Medulla oblongata (tissue), 1 donor: ENCODE results near the gene SLC14A1.

Source experiments
- DNase-seq: peaks from one replicate; pipeline ENCODE4 v3.0.0-alpha.2; 2015; ENCODE audit errors: extremely low spot score

Gene SLC14A1

DNA sequence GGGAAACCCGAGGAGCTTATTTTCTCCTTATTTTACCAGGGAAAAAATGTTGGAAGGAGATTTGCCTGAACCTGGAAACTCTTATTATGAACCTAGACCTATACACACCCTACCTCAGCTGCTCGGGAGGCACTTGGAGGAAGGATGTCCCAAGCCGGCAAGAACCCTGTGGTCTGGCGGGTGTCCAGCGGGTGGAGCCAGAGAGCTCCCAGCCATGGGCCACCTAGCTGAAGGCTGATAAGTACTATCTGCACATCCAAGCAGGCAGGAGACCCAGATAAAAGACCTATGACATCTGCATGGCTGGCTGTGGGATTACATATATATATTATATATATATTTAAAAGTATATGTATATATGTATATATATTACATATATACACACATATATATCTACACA, 1.1 kb upstream of the SLC14A1 start:
- peak; percentile 65 for DNase-seq

DNA sequence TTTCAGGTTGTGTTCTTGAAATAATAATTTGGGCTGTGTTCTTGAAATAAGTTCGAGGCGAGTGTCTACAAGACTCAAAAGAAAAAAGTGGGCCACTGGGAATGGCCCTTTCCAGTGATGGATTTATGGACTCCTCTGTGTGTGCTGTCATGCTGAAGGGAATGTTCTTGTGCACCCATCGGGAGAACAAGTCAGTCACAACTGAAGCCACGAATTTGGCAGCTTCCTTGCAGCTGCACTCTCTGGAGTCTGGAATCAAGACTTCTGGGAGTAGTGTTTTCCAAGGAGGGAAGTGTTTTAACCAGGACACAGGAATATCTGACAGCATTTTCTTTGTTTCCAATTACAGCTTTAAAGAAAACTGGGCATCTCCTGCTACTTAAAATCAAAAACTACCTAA, 620 bp downstream of the SLC14A1 start:
- DNase-seq: peak; percentile 27

DNA sequence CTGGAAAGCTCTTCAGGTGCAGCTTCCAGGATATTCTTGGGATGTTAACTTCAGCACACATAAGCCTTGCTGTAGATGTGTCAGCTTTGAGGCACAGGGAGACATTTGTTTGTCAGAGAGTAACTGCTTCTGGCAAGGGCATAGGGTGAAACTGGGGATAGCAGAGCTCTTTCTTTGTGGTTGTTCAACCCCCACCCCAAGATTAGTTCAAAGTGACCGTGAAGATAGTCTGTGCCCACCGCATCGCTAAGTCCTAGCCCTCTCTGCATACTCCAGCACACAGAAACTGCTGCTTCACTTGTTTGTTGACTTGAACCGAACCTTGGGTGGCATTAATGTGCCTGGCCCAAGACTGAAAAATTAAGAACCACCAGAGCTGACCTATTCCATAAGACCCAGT, 1.4 kb downstream of the SLC14A1 start:
- no peak for DNase-seq

DNA sequence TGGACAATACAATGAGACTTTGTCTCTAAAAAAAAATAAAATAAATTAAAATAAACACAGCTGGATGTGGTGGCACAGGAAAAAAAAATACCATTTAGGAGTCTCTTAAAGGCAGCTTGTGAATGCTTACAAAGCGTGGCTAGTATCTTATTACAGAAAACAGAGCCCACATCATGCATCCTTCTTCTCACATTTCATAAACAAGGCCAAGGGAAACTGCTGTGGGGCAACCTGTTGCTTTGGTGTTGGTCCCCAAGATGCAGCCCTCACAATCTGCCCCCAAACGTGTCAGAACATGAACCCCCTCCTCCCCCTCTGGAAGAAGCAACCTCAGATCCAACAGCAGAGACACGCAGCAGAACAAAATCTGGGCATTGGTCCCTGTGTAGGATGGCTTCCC, 2.6 kb downstream of the SLC14A1 start:
- DNase-seq: no peak

DNA sequence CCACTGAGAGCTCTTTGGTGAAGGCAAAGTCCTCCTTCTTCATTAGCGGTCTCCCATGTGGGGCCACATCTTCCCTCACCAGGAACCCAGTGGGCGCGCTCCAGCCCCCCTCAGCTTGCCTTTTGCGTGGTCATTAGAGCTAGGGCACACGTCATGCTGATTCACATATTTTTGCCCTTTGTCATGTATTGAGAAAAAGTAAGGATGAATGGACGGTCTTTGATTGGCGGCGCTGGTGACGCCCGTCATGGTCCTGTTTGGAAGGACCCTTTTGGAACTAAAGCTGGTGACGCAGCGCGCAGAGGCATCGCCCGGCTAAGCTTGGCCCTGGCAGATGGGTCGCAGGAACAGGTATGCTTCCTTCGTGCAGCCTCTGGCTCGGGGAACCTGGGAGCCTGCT, 3.1 kb downstream of the SLC14A1 start:
- DNase-seq: no peak

DNA sequence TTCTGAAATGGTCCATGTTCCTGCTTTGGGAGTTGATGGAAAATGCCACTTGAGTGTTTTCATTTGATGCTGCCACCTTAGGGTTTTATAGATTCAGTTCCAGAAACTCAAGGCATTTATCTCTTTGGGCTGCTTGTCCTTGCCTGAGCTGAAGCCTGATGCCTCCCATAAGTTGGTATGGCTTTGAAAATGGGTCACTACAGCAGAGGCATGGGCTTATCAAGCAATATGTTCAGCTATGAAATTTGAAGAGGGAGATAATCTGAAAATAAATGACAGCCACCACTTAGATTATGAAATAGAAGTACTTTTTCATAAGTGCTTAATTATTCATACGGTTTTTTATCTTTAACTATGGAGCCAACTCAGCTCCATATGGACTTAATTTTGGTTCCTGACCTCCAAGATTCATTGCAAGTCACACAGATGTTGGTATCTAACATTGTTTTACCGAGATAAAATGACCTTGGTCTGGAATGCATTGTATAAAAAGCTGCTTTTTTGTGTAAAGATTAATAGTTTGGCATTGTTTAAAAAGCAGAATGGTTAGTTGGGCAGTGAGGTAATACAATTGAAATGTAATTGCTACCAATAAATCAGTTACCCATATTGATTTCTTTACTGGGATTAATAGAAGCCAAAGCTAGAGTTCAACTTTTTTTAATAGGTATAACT, 4.5 kb downstream of the SLC14A1 start:
- DNase-seq: no peak

DNA sequence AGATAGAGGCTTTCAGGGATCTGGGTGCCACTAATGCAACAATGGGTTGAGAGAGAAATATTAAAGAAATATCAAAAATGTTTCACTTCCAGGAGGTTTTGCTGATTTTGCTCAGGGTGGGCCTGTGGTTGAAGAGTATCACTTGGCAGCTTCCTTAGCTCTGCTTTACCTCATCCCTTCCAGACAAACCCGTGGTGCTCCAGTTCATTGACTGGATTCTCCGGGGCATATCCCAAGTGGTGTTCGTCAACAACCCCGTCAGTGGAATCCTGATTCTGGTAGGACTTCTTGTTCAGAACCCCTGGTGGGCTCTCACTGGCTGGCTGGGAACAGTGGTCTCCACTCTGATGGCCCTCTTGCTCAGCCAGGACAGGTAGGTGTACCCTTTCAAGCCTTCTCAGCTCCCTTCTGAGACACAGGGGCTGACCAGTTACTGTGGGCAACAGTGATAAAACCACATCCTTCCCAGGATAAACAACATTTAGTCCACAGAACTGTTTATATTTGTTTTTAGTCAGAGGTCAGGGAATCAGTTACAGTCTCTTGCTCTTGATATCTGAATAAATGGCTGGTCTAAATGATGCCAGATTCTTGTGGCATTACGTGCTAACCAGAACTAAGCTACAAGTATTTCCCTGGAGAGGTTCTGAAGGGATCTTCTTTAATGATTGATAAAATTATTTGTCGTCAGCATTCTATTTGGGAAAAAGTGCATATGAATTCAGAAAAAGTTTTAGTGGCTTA, 7.0 kb downstream of the SLC14A1 start:
- DNase-seq: no peak

DNA sequence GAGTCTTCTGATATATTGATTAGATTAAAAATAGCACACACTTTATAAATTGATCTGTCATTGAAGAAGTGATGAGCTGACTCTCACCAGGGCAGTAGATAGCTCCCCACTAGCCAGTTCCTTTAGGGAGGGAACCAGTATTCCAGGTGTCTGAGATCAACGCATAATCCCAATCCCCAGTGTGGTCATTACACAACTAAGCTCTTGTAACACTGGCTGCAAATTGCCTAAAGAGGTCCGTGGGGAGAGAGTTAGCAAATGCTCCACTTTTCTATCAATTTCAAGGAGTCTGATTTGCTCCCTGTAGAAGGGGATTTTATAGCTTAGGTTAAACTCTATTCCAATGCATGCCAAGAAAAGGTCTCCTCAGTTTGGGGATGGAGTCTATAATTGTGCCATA, 7.7 kb downstream of the SLC14A1 start:
- DNase-seq: no peak

DNA sequence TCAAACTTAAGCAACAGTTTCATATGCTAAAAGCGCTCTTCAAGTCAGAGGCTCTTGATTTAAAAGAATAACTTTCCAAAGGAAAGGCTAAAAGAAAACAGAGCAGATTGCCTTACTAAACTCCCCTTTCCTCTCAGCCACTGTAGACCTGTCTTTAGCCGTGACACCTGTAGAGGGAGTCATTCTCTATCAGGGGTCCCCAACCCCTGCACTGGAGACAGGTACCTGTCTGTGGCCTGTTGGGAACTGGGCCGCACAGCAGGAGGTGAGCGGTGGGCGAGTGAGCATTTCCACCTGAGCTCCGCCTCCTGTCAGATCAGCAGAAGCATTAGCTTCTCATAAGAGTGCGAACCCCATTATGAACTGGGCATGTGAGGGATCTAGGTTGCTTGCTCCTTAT, 9.6 kb downstream of the SLC14A1 start:
- DNase-seq: no peak

DNA sequence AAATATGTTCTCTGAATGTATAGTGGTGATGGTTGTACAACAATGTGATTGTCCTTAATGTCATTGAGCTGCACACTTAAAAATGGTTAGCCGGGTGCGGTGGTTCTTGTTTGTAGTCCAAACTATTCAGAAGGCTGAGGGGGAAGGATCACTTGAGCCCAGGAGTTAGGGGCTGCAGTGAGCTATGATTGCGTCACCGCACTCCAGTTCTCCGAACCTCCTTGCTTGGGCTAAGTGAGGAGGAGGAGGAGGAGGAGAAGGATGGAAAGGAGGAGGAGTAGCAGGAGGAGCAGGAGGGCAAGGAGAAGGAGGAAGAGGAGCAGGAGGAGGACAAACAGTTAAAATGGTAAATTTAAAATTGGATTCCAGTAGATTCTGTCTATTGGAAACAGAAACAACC, 10.5 kb downstream of the SLC14A1 start:
- DNase-seq: no peak

DNA sequence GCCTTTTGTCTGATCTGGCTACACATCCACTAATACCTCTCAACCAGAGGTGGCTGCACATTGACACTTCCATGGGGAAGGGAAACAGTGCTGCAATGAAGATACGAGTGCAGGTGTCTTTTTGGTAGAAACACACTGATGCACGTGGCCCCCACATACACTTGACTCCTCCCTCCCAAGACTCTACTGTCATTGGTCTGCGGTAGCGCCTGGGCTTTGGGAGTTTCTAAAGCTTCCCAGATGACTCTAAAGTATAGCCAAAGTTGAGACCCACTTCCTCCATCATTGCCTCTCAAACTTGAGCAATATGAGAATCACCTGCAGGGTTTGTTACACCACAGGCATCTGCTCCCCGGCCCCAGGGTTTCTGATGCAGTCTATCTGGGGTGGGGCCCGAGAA, 11.0 kb downstream of the SLC14A1 start:
- no peak for DNase-seq

DNA sequence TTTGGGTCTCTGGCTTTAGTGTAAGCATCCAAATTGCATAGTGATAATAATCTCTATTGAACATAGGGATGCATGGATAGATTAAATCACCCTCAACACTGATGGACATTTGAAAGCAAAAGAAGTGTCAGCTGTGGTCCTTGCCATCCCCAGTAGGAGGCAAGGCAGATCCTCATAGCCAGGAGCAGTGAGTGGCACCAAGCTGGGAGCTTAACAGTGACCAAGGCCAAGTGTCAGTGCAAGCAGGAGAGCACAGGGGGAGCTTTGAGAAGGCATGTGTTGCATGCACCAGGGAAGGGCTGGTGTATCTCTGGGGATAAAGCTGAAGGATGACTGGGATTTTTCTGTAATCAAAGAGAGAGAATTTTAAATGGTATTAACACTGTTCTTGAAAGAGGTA, 14.7 kb downstream of the SLC14A1 start:
- DNase-seq: no peak

DNA sequence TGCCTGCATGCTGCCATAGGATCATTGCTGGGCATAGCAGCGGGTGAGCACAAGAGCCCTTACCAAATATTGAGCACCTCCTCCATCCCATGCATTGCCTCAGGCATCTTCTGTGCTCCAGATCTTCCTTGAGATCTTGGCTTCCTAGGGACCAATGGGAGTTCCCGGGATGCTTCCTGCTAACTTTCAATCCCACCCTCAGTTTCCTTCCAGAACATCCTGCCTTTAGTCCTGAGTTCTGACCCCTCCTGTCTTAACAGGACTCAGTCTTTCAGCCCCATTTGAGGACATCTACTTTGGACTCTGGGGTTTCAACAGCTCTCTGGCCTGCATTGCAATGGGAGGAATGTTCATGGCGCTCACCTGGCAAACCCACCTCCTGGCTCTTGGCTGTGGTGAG, 15.3 kb downstream of the SLC14A1 start:
- DNase-seq: no peak

DNA sequence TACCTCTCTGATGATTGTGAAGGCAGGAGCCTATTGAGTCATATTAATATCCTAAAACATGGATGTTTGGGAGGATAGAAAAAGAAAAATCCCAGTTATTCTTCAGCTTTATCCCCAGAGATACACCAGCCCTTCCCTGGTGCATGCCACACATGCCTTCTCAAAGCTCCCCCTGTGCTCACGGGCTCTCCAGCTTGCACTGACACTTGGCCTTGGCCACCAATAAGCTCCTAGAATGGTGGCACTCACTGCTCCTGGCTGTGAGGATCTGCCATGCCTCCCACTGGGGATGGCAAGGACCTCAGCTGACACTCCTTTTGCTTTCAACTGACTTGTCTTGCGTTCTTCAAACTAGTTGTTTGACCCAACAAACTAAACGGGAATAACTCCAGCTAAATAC, 15.9 kb downstream of the SLC14A1 start:
- no peak for DNase-seq

DNA sequence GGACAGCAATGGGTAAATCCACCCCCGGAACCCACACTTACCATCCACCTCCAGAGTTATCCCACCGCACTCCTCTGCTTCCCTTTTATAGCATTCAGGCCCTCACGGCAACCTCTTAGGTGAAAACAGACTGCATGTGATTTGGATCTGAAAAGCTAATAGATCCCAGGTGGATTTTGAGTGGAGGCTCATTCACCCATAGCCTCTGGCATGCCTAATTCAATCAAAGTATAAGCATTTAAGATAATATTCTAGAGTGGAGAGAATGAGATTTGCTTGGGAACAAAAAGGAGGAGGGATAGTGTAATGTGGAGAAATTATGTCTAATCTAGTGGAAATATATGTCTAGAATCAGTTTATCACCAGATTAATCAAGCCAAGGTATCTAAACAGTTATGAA, 17.1 kb downstream of the SLC14A1 start:
- no peak for DNase-seq

DNA sequence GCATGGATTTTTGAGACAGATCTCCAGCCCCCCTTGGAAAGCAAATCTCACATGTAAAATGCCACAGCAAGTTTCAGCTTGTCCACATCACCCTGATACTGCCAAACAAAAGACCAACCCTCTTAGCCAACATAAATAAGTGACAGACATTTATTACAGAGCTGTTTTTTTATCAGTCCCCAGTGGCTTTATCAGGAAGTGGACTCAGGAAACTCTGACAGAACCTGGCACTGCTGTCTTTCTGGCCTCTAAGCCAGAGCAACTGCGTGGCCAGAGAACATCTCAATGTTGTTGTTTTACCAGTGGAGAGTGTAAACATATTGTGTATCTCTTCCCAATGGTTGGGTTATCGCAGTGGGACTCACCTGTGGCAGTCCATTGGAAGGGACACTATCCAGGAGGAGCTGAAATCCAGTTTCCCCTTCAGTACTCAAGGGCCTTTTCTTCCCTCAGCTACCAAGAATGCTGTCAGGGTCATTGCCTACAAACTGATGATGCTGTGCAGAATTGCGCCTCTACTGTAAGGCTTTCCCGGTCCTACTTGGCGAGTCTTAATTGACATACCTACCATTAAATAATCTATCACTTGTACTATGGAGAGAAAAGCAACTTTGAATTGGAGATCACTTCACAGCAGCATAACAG, 22.0 kb downstream of the SLC14A1 start:
- DNase-seq: no peak

DNA sequence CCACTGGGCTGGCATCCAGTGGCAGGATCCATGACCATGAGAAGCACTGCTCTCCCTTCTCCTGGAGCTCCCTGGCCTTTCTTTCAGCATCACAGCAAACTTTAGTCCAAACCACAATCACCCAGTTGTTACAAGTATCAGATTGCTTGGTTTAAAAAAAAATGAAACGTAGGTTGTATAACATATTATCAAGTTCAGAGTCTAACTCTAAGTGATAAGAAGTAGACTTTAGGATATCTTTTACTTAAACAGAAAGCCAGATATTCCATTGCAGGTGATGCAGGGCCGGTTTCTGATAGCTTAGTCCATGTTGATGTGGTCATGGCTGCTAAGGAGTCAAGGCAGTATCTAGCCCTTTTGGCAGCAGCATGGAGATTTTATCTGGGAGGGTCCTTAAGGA, 24.5 kb downstream of the SLC14A1 start:
- no peak for DNase-seq

DNA sequence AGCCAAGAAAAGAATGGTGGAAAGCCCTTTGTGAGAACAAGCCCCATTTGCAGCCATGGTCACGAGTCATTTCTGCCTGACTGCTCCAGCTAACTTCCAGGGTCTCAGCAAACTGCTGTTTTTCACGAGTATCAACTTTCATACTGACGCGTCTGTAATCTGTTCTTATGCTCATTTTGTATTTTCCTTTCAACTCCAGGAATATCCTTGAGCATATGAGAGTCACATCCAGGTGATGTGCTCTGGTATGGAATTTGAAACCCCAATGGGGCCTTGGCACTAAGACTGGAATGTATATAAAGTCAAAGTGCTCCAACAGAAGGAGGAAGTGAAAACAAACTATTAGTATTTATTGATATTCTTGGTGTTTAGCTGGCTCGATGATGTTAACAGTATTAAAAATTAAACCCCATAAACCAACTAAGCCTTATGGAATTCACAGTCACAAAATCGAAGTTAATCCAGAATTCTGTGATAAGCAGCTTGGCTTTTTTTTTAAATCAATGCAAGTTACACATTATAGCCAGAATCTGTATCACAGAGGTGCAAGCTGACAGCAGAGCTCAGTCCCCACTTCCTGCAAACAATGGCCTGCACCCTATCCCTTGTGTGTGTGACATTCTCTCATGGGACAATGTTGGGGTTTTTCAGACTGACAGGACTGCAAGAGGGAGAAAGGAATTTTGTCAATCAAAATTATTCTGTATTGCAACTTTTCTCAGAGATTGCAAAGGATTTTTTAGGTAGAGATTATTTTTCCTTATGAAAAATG, 26.1 kb downstream of the SLC14A1 start:
- DNase-seq: no peak

DNA sequence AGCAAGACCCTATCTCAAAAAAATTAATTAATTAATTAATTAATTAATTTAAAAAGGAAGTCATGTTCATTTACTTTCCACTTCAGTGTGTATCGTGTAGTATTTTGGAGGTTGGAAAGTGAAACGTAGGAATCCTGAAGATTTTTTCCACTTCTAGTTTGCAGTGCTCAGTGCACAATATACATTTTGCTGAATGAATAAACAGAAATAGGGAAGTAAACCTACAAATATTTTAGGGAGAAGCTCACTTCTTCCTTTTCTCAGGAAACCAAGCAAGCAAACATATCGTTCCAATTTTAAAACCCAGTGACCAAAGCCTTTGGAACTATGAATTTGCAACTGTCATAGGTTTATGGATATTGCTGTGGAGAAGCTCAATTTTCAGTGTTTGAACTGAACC, 27.8 kb downstream of the SLC14A1 start:
- no peak for DNase-seq

DNA sequence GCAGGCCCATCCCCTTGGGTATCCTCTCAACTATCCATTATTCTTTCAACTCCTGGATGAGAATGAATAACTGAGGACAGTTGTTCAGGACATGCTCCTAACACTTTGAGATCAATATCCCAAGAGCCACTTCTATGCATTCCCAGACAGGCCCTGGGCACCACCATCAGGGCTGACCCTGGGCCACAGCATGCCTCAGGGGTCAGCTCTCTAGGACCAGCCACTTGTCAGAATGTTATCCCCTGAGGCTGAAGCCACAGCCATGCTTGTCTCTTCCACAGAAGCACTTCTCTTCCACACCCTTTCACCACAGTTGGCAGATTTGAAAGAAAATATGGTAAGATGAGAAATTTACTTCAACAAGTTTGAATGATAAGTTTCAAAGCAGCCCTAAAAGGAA, 28.7 kb downstream of the SLC14A1 start:
- DNase-seq: no peak

DNA sequence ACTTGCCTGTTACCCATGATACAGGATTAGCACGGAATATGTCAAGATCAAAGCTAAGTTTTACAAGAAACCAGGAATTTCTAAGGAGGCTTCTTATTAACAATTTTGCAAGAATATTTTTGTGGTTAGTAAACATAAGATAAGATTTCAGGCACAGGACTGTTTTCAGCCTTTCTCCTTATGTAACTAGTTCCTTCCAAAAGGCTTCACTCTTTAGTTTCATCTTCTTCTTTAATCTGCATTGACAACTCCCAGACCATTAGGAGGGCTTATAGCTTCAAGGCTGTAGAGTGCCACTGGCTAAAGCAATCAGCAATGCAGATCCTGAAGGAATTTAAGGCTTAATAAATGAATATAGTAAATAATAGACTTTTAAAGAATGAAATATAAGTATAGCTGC, 29.3 kb downstream of the SLC14A1 start:
- DNase-seq: no peak

DNA sequence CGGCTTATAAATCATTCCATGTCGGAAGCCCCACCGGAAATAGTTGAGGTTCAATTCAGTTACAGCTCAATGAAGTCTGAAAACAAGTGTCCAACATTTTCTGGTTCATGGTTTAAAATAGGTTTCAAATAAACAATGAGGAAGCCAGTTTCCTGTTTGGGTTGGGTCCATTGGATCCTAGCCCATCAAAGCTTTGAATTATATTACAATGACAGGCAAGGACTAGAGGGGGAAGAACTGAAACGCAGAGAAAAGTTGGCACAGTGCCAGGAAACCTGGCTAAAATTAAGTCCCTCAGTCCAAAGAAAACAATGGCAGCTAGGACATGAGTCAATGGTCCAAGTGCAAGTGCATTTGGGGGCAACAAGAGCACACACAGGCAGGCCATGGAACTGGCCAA, 32.0 kb downstream of the SLC14A1 start:
- peak; percentile 24 for DNase-seq

DNA sequence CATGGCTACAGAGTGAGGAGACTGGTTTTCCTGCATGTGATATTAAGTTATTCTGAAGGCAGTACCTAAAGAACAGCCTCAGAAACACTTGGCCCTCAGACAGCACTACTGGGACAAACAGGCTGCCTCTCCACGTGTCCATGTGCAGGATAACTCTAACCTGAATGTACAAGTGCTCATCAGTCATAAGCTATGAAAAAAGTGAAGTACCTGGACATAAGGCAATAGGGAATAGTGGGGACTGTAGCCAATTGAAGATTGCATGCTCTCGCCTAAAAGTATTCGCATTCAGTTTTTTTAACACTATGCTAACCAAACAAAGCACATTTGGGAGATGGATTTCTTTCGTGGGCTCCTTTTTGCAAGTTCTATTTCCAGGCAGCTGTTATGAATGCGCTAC, 33.0 kb downstream of the SLC14A1 start:
- no peak for DNase-seq
